GM12865 (cell line): ENCODE results near the gene PDP2.

Experiments used
- DNase-seq: peaks from one replicate; pipeline ENCODE4 v3.0.0; 2010; ENCODE audit warnings: low read depth
- H3K4me3 ChIP-seq: 2 replicates; pipeline ENCODE4 v1.5.1; 2011; ENCODE audit warnings: mild to moderate bottlenecking, low read depth, low read length, control low read depth
- TF ChIP-seq, protein P1 (sequence below): IDR thresholded peaks from 2 replicates; pipeline ENCODE4 v1.5.1; 2011; ENCODE audit warnings: low read length, control low read depth, low read depth, inconsistent platforms; ENCODE audit not compliant: insufficient read depth; ENCODE audit errors: missing control alignments

The PDP2 gene

DNA sequence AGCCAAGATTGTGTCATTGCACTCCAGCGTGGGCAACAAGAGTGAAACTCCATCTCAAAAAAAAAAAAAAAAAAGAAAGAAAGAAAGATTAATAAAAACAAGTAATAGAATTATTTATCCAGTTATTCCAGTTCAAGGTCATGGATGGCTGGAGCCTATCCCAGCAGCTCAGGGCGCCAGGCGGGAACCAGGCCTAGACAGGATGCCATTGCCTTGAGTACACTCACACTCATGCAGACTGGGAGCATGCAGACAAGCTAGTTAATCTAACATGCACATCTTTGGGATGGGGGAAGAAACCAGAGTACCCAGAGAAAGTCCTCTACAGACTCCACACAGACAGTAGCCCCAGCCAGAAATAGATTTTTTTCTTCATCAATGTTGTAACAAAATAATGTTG lies 17.9 kb downstream of the PDP2 start:
- H3K4me3 ChIP-seq: no peak overlapping the region
- DNase-seq: no peak
- TF ChIP-seq, protein P1, sequence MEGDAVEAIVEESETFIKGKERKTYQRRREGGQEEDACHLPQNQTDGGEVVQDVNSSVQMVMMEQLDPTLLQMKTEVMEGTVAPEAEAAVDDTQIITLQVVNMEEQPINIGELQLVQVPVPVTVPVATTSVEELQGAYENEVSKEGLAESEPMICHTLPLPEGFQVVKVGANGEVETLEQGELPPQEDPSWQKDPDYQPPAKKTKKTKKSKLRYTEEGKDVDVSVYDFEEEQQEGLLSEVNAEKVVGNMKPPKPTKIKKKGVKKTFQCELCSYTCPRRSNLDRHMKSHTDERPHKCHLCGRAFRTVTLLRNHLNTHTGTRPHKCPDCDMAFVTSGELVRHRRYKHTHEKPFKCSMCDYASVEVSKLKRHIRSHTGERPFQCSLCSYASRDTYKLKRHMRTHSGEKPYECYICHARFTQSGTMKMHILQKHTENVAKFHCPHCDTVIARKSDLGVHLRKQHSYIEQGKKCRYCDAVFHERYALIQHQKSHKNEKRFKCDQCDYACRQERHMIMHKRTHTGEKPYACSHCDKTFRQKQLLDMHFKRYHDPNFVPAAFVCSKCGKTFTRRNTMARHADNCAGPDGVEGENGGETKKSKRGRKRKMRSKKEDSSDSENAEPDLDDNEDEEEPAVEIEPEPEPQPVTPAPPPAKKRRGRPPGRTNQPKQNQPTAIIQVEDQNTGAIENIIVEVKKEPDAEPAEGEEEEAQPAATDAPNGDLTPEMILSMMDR: no peak

DNA sequence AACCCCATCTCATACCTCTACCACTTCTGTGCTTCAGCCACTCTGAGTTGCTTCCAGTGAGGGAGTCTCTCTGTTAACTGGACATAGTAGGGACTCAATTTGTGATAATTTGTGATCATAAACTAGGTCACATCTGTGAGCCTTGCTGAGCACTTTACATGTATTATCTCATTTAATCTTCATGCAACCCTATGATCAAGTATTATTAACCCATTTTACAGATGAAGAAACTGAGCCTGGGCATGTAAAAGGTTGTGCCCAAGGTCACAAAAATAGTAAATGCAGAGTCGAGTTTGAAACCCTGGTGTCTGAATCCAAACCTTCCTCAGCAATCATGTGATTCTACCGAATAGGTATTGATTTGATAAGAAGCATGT lies 18.6 kb downstream of the PDP2 start:
- DNase-seq: no peak
- H3K4me3 ChIP-seq: no peak overlapping the region
- TF ChIP-seq, protein P1: no peak

DNA sequence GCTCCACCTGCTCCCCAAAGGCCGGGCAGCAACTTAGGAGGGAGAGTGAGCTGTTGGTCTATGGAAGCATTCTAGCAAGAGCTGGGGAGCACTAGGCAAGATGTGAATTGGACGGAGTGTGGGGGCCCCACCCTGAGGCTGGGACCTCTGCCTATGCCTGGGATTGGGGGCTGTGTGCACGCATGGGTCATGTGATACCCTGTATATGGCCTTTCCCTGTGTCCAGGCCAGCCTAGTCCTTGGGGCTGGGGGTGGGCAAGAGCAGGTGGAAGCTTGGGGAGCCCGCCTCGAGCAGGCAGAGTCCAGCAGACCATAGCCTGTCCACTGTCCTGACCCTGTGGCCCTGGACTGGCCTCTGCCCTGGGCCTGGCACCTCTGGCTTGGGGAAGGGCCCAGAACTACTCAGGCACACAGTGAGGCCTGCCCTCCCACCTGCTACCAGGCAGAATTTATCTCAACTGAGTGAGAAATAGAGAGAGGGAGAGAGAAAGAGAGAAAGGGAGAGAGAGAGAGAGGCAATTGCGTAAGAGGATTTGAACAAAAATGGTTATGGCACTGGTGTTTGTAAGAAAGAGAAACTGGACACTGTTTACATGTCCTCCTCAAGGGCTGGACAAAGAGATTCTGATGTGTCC lies 19.1 kb downstream of the PDP2 start:
- TF ChIP-seq, protein P1: no peak
- H3K4me3 ChIP-seq: no peak overlapping the region
- no peak for DNase-seq

DNA sequence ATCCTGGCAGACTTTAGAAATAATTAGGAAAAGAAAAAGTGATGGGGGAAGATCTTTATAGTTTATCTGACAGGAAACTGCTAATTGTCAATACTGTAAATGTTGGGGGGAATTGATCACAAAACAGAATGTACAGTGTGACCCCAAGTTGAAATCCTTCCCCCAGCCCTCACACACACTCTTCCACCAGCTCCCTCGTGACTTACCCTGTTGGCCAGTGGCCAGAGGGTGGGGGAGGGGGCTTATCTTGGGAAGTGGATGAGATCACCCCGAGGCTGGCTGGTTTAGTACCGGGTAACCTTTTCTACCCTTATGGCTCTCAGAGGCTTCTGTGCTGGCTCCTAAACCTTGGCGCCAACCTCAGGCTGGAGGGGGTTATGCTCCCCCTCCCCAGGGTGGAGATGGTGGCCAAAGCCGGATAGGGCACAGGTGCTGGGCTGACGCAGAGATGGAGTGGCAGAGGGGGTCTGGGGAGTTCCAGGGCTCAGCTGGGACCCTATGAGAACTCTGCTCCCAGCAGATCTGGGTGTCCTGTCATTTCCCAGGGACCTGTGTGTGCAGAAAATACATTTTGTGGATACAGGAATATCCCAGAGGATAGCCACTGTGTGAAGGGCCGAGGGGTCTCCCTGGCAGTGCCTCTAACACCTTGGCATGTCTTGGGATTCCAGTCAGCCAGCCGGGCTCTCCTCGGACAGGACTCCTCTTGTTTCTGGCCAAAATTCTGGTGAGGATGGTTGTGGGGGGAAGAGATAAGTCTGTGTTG lies 19.8 kb downstream of the PDP2 start:
- TF ChIP-seq, protein P1: no peak
- no peak overlapping the region for H3K4me3 ChIP-seq
- no peak for DNase-seq

DNA sequence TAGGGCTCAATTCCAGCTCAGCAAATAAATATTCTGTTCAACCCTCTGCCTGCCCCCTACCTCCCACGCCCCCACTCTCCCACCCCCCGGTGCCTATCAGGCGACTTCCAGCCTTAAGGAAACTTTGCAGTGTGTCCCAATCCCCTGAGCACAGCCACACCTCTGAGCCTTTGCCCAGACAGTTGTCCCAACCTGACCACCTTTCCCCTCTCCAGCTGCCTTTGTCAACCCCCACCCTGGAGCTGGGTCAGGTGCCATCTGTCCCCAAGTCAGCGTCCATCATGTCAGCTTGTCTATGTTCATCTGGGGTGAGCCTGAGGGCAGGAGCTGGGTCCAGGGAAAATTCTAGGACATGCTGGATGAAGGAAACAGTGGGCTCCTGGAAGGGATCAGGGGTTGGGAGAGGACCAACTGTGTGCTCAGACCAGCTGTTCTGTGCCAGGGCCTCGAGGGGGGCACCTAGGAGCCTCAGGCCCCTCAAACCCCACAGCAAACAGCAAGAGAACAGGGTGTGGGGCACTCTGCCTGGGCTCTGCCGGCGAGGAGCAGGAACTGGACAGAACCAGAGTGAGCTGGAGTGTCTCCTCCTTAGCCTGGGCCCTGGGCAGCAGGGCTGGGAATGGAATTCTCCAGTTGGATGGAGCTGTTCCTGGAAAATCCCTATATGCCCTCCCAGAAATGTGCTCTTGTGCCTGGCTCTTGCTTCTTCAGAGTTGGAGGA lies 20.6 kb downstream of the PDP2 start:
- TF ChIP-seq, protein P1: no peak
- no peak overlapping the region for H3K4me3 ChIP-seq
- DNase-seq: no peak

DNA sequence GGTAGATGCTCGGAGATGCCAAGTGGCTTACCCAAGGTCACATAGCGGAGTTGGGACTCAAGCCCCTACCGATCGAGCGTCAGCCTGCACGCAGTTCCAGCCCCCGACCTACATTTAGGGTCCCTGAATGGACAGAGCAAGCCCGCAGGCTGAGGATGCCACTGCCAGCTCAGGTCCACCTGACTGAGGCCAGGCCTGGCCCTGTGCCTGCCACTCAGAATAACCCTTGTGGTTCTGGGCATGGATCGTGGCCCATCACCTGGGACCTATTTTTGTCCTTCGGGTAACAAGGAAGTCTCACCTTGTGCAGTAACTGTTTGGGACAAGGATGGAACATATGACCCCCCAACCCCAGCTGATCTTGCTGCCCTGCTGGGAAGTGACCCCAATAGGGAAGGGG lies 21.3 kb downstream of the PDP2 start:
- no peak for DNase-seq
- no peak overlapping the region for H3K4me3 ChIP-seq
- TF ChIP-seq, protein P1: no peak
